Measurements from ENCODE around the gene PITPNM3. TPM values are rescaled to one million over a fixed set of nuclear protein-coding genes. Genes with fewer than 3 reads are reported as not detected.

Gene PITPNM3
- total and polyA plus RNA-seq, 2 experiments from 2014 or later = 1.0 to 1.5 TPM

DNA sequence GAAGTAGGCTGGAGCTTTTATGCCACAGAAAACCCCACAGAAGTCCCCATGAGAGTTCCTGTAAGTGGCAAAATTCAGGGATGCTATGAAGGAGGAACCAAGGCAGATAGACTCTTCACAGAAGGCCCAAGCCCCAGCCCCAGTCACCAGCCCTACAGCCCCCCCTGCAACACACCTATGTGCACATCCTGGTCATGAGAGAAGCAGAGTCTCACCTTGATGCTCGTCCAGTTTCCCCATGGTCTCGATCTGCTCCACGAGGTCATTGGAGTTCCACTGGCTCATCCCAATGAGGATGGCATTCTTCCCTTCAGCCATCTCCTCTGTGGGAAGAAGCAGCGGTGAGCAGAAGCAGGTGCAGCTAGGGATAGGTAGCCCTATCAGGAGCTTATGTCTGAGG, 31.2 kb downstream of the PITPNM3 start:
- H2AFZ ChIP-seq = no peak overlapping the region
- TF ChIP-seq, protein P1, sequence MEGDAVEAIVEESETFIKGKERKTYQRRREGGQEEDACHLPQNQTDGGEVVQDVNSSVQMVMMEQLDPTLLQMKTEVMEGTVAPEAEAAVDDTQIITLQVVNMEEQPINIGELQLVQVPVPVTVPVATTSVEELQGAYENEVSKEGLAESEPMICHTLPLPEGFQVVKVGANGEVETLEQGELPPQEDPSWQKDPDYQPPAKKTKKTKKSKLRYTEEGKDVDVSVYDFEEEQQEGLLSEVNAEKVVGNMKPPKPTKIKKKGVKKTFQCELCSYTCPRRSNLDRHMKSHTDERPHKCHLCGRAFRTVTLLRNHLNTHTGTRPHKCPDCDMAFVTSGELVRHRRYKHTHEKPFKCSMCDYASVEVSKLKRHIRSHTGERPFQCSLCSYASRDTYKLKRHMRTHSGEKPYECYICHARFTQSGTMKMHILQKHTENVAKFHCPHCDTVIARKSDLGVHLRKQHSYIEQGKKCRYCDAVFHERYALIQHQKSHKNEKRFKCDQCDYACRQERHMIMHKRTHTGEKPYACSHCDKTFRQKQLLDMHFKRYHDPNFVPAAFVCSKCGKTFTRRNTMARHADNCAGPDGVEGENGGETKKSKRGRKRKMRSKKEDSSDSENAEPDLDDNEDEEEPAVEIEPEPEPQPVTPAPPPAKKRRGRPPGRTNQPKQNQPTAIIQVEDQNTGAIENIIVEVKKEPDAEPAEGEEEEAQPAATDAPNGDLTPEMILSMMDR (conservative IDR thresholded peaks at IDR 0.05; ENCODE audit: low read depth in 2 of 2) = peak in 1 of 2 experiments; percentile 48; a peak in 3 of 4 replicates
- no peak for TF ChIP-seq ZNF114 (CRISPR knock-in tag; IDR thresholded peaks at IDR 0.05)

DNA sequence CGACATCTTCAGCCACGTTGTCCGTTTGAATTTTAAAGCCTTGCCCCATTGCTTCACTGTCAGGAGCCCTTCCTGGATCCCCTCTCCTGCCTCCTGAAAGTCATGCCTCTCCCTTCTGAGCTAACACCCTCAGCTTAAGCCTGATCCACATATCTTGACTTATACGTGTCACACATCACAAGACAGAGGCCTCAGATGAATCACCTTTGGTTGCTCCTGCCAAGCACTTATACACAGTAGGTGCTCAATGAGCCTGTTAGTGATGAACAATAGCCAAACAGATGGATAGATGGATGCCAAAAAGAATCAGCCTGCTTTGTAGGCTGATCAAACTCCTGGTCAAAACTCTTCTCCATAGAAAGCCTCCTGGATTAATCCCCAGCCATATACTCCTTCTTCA, 31.8 kb downstream of the PITPNM3 start:
- no peaks in the 10 kb centered on the region; the same call in 1 of the 2 replicates for H3K4me1 ChIP-seq (ENCODE audit: insufficient read depth)
- Mint-ChIP-seq H3K36me3 (ENCODE audit: low read depth) (no peaks in the 10 kb centered on the region), H3K4me1 (peaks cover 6% of the 10 kb centered on the region), H3K4me3 (no peak overlapping the region), H3K9me3 (no peaks in the 10 kb centered on the region; the same call in 2 of the 3 replicates), H3K27me3 (ENCODE audit: insufficient read depth, low read depth, poor library complexity) (peaks cover 5% of the 10 kb centered on the region), H3K27ac (no peak overlapping the region)
- H3F3A ChIP-seq (replicated peaks; ENCODE audit: low read depth) = no peaks in the 10 kb centered on the region
- H4K20me1 ChIP-seq (replicated peaks; ENCODE audit: insufficient read depth) = no peaks in the 10 kb centered on the region
- no peak for ATAC-seq
- H3K27ac ChIP-seq (ENCODE audit: low read depth) = no peak overlapping the region
- no peak for DNase-seq (ENCODE audit: low spot score)
- no peak overlapping the region for H2AFZ ChIP-seq
- H3K36me3 ChIP-seq (ENCODE audit: insufficient read depth) = no peaks in the 10 kb centered on the region
- no peak overlapping the region for H3K4me3 ChIP-seq
- H3K9me2 ChIP-seq (ENCODE audit: insufficient read depth) = peaks cover 19% of the 10 kb centered on the region; the same call in 1 of the 2 replicates
- no peaks in the 10 kb centered on the region for H3K27me3 ChIP-seq (ENCODE audit: insufficient read depth)
- H3K4me2 ChIP-seq = no peak overlapping the region
- no peaks in the 10 kb centered on the region for H3K79me2 ChIP-seq (replicated peaks; ENCODE audit: insufficient read depth)
- TF ChIP-seq JUNB (IDR thresholded peaks at IDR 0.05; ENCODE audit: unreplicated experiment) (no peak), POLR2AphosphoS5 (IDR thresholded peaks at IDR 0.05; ENCODE audit: low read depth) (no peak), CREB1 (CRISPR knock-in tag; IDR thresholded peaks at IDR 0.05; ENCODE audit: low read depth) (no peak), EZH2phosphoT487 (IDR thresholded peaks at IDR 0.05; ENCODE audit: unreplicated experiment) (no peak), STAT1 (IDR thresholded peaks at IDR 0.05; ENCODE audit: unreplicated experiment) (no peak), ZNF114 (CRISPR knock-in tag; IDR thresholded peaks at IDR 0.05) (no peak)
- TF ChIP-seq, protein P1 (conservative IDR thresholded peaks at IDR 0.05; ENCODE audit: low read depth in 2 of 2) = no peak
- TF ChIP-seq, protein P2, sequence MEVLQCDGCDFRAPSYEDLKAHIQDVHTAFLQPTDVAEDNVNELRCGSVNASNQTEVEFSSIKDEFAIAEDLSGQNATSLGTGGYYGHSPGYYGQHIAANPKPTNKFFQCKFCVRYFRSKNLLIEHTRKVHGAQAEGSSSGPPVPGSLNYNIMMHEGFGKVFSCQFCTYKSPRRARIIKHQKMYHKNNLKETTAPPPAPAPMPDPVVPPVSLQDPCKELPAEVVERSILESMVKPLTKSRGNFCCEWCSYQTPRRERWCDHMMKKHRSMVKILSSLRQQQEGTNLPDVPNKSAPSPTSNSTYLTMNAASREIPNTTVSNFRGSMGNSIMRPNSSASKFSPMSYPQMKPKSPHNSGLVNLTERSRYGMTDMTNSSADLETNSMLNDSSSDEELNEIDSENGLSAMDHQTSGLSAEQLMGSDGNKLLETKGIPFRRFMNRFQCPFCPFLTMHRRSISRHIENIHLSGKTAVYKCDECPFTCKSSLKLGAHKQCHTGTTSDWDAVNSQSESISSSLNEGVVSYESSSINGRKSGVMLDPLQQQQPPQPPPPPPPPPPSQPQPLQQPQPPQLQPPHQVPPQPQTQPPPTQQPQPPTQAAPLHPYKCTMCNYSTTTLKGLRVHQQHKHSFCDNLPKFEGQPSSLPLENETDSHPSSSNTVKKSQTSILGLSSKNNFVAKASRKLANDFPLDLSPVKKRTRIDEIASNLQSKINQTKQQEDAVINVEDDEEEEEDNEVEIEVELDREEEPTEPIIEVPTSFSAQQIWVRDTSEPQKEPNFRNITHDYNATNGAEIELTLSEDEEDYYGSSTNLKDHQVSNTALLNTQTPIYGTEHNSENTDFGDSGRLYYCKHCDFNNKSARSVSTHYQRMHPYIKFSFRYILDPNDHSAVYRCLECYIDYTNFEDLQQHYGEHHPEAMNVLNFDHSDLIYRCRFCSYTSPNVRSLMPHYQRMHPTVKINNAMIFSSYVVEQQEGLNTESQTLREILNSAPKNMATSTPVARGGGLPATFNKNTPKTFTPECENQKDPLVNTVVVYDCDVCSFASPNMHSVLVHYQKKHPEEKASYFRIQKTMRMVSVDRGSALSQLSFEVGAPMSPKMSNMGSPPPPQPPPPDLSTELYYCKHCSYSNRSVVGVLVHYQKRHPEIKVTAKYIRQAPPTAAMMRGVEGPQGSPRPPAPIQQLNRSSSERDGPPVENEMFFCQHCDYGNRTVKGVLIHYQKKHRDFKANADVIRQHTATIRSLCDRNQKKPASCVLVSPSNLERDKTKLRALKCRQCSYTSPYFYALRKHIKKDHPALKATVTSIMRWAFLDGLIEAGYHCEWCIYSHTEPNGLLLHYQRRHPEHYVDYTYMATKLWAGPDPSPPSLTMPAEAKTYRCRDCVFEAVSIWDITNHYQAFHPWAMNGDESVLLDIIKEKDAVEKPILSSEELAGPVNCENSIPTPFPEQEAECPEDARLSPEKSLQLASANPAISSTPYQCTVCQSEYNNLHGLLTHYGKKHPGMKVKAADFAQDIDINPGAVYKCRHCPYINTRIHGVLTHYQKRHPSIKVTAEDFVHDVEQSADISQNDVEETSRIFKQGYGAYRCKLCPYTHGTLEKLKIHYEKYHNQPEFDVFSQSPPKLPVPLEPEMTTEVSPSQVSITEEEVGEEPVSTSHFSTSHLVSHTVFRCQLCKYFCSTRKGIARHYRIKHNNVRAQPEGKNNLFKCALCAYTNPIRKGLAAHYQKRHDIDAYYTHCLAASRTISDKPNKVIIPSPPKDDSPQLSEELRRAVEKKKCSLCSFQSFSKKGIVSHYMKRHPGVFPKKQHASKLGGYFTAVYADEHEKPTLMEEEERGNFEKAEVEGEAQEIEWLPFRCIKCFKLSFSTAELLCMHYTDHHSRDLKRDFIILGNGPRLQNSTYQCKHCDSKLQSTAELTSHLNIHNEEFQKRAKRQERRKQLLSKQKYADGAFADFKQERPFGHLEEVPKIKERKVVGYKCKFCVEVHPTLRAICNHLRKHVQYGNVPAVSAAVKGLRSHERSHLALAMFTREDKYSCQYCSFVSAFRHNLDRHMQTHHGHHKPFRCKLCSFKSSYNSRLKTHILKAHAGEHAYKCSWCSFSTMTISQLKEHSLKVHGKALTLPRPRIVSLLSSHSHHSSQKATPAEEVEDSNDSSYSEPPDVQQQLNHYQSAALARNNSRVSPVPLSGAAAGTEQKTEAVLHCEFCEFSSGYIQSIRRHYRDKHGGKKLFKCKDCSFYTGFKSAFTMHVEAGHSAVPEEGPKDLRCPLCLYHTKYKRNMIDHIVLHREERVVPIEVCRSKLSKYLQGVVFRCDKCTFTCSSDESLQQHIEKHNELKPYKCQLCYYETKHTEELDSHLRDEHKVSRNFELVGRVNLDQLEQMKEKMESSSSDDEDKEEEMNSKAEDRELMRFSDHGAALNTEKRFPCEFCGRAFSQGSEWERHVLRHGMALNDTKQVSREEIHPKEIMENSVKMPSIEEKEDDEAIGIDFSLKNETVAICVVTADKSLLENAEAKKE (CRISPR knock-in tag; IDR thresholded peaks at IDR 0.05) = no peak
- TF ChIP-seq, protein P3, sequence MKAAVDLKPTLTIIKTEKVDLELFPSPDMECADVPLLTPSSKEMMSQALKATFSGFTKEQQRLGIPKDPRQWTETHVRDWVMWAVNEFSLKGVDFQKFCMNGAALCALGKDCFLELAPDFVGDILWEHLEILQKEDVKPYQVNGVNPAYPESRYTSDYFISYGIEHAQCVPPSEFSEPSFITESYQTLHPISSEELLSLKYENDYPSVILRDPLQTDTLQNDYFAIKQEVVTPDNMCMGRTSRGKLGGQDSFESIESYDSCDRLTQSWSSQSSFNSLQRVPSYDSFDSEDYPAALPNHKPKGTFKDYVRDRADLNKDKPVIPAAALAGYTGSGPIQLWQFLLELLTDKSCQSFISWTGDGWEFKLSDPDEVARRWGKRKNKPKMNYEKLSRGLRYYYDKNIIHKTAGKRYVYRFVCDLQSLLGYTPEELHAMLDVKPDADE (IDR thresholded peaks at IDR 0.05) = no peak

More for the DNA sequence above, 31.2 kb downstream of the PITPNM3 start:
- DNase-seq (ENCODE audit: low spot score) (no peak), ATAC-seq (no peak)
- Histone ChIP-seq H3K27me3 (ENCODE audit: insufficient read depth) (no peaks in the 10 kb centered on the region), H3K4me3 (no peak overlapping the region), H3F3A (replicated peaks; ENCODE audit: low read depth) (no peaks in the 10 kb centered on the region), H4K20me1 (replicated peaks; ENCODE audit: insufficient read depth) (no peaks in the 10 kb centered on the region), H3K4me2 (no peak overlapping the region), H3K9me2 (ENCODE audit: insufficient read depth) (peaks cover 19% of the 10 kb centered on the region; the same call in 1 of the 2 replicates), H3K36me3 (ENCODE audit: insufficient read depth) (no peaks in the 10 kb centered on the region), H3K4me1 (ENCODE audit: insufficient read depth) (no peaks in the 10 kb centered on the region; the same call in 1 of the 2 replicates), H3K79me2 (replicated peaks; ENCODE audit: insufficient read depth) (no peaks in the 10 kb centered on the region), H3K27ac (ENCODE audit: low read depth) (no peak overlapping the region)
- Mint-ChIP-seq H3K4me3 (no peak overlapping the region), H3K9me3 (no peaks in the 10 kb centered on the region; the same call in 2 of the 3 replicates), H3K4me1 (peaks cover 10% of the 10 kb centered on the region), H3K27ac (no peak overlapping the region), H3K36me3 (ENCODE audit: low read depth) (no peaks in the 10 kb centered on the region), H3K27me3 (ENCODE audit: insufficient read depth, low read depth, poor library complexity) (peaks cover 5% of the 10 kb centered on the region)
